SK-MEL-5 (cell line): ENCODE measurements around the gene ZNF503. TPM values are rescaled to one million over a fixed set of nuclear protein-coding genes. Genes with fewer than 3 reads are reported as not detected.
"Not testable (repeated sequence)": the region's sequence is repeated elsewhere in the genome, so short reads cannot be mapped to it uniquely, and the experiment has no call there.

ENCODE experiments used
- DNase-seq: peaks from one replicate; pipeline ENCODE4 v3.0.0-alpha.2; 2016; ENCODE audit warnings: low read depth, low spot score
- in situ Hi-C: cut with HindIII; loops from 2 replicates; pipeline ENCODE4 v1.10.0; 2016; ENCODE audit warnings: low sequenced_read_pairs, high pct_unique_total_duplicates, low pct_unique_long_range_greater_than_20kb
- total RNA-seq: library from RNA; depleted of rRNA; stranded (reverse); fragments of >200 nt; shearing (Covaris generic); gene quantifications from 2 replicates; pipeline ENCODE4 v1.2.3, GENCODE V29; 2014

Gene ZNF503
- total RNA-seq, 1 experiment from 2014 or later, result 1.4 TPM

DNA sequence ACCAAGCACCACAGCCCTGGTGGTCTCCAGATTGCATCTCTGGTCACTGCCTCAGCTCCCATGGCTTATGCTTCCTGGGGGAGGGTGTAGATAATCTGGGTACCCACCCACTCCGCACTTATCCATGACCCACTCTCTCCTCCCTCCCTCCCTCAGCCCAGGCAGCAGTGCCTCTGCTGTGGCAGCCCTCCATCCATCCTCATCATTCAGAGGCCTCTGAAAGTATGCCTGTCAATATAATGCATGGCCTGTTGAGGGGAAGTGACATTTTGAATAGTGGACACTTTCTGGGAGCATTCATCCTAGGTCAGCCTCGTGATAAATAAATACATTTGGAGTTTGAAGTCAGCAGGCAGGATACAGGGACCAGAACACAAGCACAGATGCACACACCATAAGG is 23.2 kb downstream of the ZNF503 start:
- in situ Hi-C loops, result no loop called here
- no peak for DNase-seq

DNA sequence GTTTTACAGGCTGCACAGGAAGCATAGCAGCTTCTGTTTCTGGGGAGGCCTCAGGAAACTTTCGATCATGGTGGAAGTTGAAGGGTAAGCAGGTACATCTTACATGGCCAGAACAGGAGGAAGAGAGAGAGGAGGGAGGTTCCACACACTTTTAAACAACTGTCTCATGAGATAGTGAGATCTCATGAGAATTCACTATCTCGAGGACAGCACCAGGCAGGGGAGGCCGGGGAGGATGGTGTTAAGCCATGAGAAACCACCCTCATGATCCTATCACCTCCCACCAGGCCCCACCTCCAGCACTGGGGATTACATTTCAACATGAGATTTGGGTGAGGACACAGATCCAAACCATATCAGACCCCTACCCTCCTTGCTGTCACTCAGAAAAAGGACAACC is 23.7 kb downstream of the ZNF503 start:
- in situ Hi-C loops, result no loop called here
- DNase-seq, result no peak

DNA sequence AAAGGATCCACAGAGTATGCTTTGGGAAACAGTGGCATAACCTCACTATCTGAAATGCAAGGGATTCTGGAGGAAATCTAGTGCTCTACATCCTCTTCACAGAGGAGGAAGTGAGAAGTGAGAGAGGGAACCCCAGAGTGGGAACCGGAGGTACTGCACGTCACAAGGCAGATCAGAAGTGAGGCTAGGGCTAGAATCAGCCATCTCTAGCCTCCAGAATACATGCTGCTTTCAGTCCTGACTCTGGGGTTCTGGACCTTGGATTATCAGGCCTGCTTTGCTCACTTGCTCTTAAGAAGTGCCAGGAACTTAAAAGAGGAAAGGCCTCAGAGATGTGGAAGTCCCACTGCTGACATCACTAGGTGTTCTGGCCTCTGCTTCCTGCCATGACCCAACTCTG is 25.7 kb downstream of the ZNF503 start:
- in situ Hi-C loops, result no loop called here
- DNase-seq, result no peak

DNA sequence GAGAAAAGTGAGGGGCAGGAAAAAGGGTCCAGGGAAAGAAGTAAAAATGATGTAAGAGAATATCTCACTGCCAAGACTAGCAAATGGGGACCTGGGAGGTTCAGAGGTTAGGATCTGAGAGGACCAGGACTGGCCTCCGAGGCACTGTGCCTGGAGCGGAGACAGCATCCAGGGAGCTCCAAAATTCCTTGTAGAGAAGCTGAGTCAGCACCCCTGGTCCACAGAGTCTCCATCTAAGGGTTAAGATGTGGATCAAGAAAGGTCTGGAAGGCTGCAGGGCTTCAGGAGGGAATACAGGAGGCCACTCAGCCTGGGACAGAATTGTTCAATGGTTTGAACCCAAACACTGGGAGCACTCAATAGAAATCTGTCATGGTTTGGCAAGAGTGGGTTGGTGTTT is 30.6 kb downstream of the ZNF503 start:
- in situ Hi-C loops, result no loop called here

DNA sequence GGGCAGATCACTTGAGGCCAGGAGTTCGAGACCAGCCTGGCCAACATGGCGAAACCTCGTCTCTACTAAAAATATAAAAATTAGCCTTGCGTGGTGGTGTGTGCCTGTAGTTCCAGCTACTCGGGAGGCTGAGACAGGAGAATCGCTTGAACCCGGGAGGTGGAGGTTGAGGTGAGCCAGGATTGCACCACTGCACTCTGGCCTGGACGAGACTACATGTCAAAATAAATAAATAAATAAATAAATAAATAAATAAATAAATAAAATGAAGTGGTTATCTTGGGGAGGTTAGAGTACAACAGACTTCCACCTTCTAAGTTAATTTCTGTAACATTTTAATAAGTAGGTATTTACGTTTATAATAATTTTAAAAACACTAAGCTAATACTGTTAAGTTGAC is 31.7 kb downstream of the ZNF503 start:
- not testable (repeated sequence) for DNase-seq

More for the DNA sequence above, 30.6 kb downstream of the ZNF503 start:
- no peak for DNase-seq

DNA sequence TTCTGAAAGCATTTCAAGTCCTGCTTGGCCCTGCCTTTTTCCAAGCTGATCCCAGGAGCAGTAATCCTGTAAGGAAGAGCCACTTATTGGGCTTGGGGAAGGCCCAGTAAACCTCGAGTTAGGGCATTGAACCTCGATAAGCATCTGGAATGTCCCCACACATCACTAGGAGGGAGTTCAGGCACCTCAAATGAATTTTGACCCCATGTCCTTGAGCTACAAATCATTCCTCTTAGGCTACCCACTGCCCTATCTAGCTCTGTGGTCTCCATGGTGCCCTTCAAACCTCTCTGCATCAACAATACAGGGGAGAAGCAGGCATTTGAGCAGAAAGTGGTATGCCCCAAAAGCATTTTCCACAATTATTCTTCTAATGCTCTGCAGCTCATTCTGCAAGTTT is 33.7 kb downstream of the ZNF503 start:
- in situ Hi-C loops, result no loop called here
- DNase-seq, result no peak

More for the DNA sequence above, 31.7 kb downstream of the ZNF503 start:
- in situ Hi-C loops, result not testable (repeated sequence)

DNA sequence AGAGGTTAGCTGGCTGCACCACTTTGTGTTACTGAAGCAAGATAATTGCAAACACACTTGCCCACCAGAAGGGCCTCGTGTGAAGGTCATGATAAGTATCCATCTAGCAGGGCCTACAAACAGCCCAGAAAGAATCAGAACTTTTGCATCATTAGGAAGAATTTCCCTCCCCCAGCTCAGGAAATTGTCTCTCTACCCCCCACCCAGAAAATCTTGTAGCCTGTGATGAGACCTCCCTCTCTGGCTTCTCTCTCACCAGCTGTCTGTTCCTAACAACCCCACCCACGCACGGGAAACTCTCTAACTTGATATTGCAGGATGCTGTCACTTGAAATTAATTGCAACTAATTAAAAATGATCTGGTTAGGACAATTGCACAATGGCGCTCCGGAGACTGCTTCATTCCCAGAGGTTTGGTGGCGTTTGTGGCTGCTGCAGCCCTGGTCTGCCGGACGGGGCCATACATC is 34.5 kb downstream of the ZNF503 start:
- in situ Hi-C loops, result no loop called here

DNA sequence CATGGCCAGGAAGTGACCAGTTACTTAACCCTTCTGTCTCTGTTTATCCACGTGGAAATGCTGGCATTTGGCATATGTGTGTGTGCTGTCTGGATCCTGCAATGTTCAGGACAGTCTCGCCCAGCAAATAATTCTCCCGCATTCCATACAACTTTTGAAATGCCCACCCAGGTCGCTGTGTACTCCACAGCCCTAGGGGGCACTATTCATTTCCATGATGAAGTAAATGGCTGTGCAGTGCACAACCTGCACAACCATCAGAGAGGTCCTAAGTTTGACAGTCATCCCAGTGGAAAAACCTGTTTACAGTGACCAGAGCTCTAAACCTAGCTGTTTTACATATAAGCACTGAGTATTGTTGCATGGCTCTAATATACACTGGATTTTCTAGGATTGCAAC is 38.1 kb downstream of the ZNF503 start:
- no peak for DNase-seq
- in situ Hi-C loops, result no loop called here

More for the DNA sequence above, 34.5 kb downstream of the ZNF503 start:
- no peak for DNase-seq

DNA sequence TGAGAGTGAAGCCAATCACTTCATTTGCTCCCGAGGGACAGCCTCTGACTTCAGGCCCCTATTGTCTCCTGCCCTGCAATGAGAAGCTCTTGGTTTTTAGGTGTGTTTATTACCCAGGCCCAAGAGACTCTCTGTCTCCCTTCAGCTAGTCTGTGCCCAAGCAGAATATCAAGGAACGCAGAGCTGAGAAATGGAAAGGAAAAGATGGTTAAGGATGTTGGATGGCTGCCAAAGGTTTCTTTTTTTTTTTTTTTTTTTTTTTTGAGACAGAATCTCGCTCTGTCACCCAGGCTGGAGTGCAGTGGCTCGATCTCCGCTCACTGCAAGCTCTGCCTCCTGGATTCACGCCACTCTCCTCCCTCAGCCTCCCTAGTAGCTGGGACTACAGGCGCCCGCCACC is 41.7 kb downstream of the ZNF503 start:
- DNase-seq, in situ Hi-C loops: not testable (repeated sequence)

DNA sequence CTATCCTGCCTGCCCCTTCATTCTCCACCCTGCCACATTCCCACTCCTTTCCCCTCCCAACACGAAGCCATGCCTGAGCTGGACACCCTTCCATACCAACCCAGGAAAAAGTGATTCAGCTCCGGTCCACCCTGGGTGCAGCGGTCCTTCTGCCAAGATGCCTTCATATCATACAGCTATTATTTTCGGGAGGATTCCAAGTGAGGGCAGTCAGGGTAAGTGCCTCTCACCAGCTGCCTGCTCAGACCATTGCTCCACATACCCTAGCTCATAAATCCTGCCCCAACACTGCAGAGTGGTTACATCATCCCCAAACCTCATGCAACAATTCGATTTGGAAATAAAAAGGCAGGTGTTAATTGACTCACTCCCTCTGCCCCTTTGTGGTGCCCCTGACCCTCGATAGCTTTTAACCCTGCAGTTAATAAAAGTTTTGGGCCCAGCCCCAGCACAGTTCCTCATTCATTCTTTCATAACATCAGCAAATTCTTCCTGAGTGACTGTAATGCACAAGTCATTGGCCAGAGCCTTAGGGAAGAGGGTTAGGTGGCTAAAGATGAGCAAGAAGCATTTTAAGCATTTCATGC is 42.6 kb downstream of the ZNF503 start:
- no peak for DNase-seq
- in situ Hi-C loops, result no loop called here

DNA sequence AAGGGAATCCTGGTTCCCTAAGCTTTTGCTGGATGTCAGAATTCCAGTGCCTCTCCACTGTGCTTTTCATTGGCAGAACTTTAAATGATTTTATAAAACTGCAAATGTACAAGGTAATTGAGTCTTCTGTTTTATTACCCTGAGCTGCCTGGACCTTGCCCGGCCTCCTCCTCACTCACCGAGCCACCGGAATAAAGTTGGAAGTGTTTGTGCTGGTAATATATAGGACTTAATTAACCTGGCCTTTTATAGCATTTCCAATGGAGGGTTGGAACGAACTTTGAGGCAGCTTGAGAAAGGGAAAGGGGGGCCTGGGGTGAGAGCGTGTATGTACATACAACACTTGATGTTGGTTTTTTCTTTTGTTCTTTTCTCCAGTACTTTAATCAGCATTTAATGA is 43.4 kb downstream of the ZNF503 start:
- DNase-seq, result no peak
- in situ Hi-C loops, result no loop called here

DNA sequence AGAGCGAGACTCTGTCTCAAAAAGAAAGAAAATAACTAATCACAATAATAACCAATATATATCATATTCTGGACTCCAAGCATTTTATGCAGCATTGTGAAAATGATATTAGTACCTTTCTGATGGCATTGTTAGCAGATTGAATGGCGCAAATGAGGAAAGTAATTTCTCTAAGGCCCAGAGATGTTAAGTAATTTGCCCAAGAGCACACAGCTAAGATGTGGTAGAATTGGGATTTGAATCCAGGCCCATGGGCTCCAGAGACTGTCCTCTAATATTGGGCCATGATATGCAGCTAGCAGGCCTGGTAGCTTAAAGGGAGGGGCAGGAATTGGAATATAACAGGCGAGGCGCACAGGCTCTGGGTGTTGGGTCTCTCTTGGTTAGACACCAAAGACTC is 44.1 kb downstream of the ZNF503 start:
- in situ Hi-C loops, result no loop called here
- no peak for DNase-seq

DNA sequence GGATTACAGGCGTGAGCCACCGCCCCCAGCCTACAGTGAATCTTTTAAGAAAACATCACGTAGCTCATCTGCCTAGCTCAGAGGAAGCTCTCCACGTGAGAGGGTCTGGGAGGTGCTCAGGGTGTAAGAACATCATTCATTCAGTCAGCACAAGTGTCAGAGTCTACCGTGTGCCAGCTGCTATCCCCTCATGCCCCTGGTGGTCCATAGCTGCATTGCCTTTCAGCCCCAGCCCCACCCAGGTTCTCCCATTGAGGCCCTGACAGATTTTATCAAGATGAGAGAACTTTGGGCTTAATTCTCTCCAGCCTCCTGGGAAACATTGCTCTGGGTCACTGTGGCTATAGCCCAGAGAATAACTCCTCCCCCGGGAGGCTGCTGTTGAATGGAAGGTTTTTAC is 45.1 kb downstream of the ZNF503 start:
- DNase-seq, result no peak
- in situ Hi-C loops, result no loop called here

DNA sequence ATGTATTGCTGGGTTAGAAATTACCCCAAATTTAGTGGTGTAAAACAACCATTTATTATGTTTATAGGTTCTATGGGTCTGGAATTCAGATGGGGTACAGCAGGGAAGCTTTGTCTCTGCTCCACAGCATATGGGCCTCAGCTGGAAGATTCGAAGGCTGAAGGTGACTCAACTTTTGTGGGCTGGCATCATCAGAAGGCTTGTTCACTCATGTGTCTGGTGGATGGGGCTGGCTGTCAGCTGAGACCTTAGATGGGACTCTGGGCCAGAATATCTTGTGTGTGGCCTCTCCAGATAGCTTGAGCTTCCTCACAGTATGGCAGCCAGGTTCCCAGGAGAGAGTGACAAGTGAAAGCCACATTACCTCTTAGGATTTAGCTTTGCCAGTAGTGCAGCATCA is 45.9 kb downstream of the ZNF503 start:
- in situ Hi-C loops, result no loop called here
- DNase-seq, result no peak

DNA sequence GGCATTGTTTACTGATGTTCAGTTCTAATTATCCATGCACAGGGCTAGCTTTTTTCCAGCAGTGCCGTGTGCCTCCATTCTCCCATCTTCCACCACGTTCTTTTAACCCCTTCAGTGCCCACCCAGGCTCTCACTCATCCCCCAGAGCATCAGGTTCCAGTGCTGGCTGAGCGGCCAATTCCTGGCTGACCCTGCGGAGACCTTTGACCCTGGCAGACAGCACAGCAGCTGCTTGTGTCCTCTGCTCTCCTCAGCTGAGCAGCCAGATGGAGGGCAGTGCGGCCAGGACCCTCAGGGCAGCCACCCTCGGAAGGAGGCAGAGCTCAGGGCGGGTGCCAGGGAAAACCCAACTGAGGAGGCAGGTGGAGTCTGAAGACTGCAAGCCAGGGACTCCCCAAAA is 48.4 kb downstream of the ZNF503 start:
- no peak for DNase-seq
- in situ Hi-C loops, result no loop called here

DNA sequence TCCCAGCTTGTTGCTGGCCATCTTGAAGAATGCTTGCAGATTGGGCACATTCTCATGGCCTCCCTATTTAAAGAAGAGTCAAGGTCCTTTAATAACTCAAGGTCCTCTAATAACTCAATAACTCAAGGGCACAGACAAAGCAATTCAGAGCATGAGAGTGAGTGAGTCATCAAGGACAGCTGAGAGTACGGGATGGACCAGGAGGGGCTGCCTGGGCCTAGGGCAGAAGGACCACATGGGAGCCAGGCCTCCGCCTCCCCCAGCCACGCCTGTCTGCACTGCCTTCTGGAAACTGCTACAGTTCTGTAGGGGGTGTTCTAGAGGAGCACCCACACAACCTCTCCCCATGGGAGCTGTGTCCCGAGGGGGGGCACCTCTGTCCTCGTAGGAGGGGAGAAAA is 48.9 kb downstream of the ZNF503 start:
- no peak for DNase-seq

DNA sequence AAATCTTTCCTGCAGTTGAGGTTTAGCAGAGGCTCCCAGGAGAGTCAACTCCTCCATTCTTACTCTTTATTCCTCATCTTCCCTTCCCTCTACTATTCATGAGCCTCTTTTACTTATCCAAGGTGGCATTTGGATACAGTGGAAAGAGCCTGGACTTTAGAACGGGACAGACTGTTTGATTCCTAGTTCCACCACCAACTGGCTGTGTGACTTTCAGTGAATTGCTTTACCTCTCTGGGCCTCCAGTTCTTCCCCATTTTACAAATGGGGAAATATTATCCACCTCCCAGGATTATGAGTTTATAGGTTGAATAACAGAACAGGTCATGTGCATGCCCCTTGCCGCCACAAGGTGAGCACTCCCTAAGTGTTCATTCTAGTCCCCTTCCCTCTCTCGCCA is 49.9 kb downstream of the ZNF503 start:
- no peak for DNase-seq
- in situ Hi-C loops, result no loop called here

More for the DNA sequence above, 48.9 kb downstream of the ZNF503 start:
- in situ Hi-C loops, result no loop called here

DNA sequence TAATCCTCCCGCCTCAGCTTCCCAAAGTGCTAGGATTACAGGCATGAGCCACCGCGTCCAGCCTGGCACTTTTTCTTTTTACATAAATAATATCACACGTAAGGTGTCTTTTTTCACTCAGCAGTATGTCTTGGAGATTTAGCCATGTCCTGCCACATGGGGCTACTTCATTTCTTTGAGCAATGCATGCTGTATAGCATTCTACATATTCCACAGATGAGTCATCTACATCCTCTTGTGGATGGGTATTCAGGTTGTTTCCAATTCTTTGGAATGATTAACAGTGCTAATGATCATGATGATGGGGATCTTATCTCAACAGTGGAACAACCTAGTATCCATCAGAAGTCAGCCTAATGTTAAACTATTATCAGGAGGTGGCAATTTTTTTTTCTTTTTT is 50.8 kb downstream of the ZNF503 start:
- DNase-seq, result no peak

More for the DNA sequence above, 50.8 kb downstream of the ZNF503 start:
- in situ Hi-C loops, result no loop called here
